Measurements from ENCODE around the gene UBE2Q2. TPM values are rescaled to one million over a fixed set of nuclear protein-coding genes. Genes with fewer than 3 reads are reported as not detected.
A peak's percentile ranks its signal among the peaks of the same experiment; 100 is the strongest.

Gene UBE2Q2
- total RNA-seq, 1 donor: 70.4 TPM

GRCh38 chr15:75808563-75808962 lies 34.7 kb upstream of the UBE2Q2 start:
- no peak for DNase-seq (ENCODE audit: low read depth)
- no peak for TF ChIP-seq CTCF (IDR thresholded peaks at IDR 0.05; ENCODE audit: insufficient read depth, low read depth, low read length)
- H3K4me3 ChIP-seq (ENCODE audit: low read depth, low read length): no peak overlapping the region

GRCh38 chr15:75809986-75810750 lies 33.1 kb upstream of the UBE2Q2 start:
- H3K4me3 ChIP-seq (ENCODE audit: low read depth, low read length): no peak overlapping the region
- peak; percentile 31 for DNase-seq (ENCODE audit: low read depth)
- TF ChIP-seq CTCF (IDR thresholded peaks at IDR 0.05; ENCODE audit: insufficient read depth, low read depth, low read length): peak; percentile 42

- no peak overlapping the region for H3K4me3 ChIP-seq (ENCODE audit: low read depth, low read length)
- no peak for DNase-seq (ENCODE audit: low read depth)
- TF ChIP-seq CTCF (IDR thresholded peaks at IDR 0.05; ENCODE audit: insufficient read depth, low read depth, low read length): no peak
Observed at GRCh38 chr15:75810874-75811498, 32.3 kb upstream of the UBE2Q2 start.

- TF ChIP-seq CTCF (IDR thresholded peaks at IDR 0.05; ENCODE audit: insufficient read depth, low read depth, low read length): no peak
- DNase-seq (ENCODE audit: low read depth): no peak
- no peak overlapping the region for H3K4me3 ChIP-seq (ENCODE audit: low read depth, low read length)
Observed at GRCh38 chr15:75811626-75812025, 31.6 kb upstream of the UBE2Q2 start.

GRCh38 chr15:75814794-75815193 lies 28.5 kb upstream of the UBE2Q2 start:
- H3K4me3 ChIP-seq (ENCODE audit: low read depth, low read length): no peak overlapping the region
- no peak for DNase-seq (ENCODE audit: low read depth)

More at GRCh38 chr15:75814794-75815193, 28.5 kb upstream of the UBE2Q2 start:
- TF ChIP-seq CTCF (IDR thresholded peaks at IDR 0.05; ENCODE audit: insufficient read depth, low read depth, low read length): no peak
